ENCODE data around the gene PSMA5. TPM values are rescaled to one million over a fixed set of nuclear protein-coding genes. Genes with fewer than 3 reads are reported as not detected.
A peak's percentile ranks its signal among the peaks of the same experiment; 100 is the strongest.
"Not testable (repeated sequence)": the region's sequence is repeated elsewhere in the genome, so short reads cannot be mapped to it uniquely, and the experiment has no call there.

The PSMA5 gene
- total RNA-seq, 1 donor from 2014 or later, result 270 TPM

DNA sequence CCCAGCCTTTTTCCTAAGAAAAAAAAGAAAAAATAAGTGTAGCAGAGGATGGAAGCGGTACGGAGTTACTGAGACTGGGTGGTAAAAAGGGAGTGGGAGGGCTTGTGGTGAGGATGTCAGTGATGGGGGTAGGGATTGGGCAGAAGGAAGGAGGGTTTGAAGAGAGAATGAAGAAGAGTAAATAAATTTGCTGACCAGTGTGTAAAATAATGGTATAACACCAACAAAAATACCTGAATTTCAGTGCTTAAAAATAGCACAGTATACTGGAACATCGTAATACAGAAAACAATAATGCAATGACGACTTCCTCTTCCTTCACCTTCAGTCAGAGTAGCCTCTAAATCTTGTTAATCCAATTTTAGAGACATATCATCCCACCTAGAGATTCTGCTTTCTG is 21.3 kb upstream of the PSMA5 start:
- Mint-ChIP-seq H3K9me3 (peaks cover 3% of the 10 kb centered on the region), H3K4me1 (peaks cover 2% of the 10 kb centered on the region), H3K27me3 (peaks cover 39% of the 10 kb centered on the region), H3K36me3 (ENCODE audit: low read depth) (no peaks in the 10 kb centered on the region), H3K4me3 (no peak overlapping the region), H3K27ac (no peak overlapping the region)
- DNase-seq, result no peak
- intact Hi-C loops (cut with micrococcal nuclease), result no loop called here

DNA sequence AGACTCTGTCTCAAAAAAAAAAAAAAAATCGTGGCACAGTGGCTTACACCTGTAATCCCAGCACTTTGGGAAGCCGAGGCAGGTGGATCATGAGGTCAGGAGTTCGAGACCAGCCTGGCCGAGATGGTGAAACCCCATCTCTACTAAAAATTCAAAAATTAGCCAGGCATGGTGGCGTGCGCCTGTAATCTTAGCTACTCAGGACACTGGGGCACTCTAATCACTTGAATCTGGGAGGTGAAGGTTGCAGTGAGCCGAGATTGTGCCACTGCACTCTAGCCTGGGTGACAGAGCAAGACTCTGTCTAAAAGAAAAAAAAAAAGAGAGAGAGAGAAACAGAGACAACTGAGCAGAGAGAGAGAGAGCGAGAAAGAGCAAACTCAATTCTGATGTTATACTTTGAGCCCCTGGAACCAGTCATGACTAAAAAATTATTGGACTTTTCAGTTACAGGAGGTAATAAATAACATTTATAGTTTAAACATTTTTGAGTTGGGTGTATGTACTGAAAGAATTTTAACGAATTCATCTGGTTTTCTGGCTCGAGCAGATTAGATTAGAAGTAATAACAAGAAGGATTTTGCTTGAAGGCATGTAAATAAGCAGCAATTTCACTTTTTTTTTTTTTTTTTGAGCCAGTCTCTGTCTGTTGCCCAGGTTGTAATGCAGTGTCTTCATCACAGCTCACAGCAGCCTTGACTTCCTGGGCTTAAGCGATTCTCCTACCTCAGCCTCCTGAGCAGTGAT is 19.9 kb upstream of the PSMA5 start:
- DNase-seq, result not testable (repeated sequence)

DNA sequence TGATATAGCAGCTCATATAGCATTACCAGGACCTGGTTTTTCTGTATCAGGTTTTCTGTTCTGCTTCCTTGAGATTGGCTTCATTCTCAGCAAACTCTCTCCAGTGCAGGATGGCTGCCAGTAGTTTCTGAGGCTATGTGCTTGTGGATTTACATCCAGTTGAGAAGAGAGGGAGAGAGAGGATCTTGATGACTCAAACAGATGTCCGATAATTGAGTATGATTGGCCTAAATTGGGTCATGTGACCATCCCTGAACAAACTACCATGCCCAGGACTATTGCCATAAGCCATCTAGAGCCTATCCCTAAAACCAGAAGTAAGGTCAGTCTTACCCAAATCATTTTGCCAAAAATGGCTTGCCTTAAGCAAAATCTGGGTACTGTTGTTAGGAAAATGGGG is 18.1 kb upstream of the PSMA5 start:
- H3K36me3 Mint-ChIP-seq (ENCODE audit: low read depth), result no peaks in the 10 kb centered on the region
- peaks cover 21% of the 10 kb centered on the region for H3K27me3 Mint-ChIP-seq
- H3K27ac Mint-ChIP-seq, result no peak overlapping the region
- H3K4me1 Mint-ChIP-seq, result peaks cover 2% of the 10 kb centered on the region
- DNase-seq, result no peak
- no peaks in the 10 kb centered on the region for H3K9me3 Mint-ChIP-seq
- intact Hi-C loops (cut with micrococcal nuclease), result no loop called here
- no peak overlapping the region for H3K4me3 Mint-ChIP-seq

More for the DNA sequence above, 19.9 kb upstream of the PSMA5 start:
- peaks cover 35% of the 10 kb centered on the region for H3K27me3 Mint-ChIP-seq
- intact Hi-C loops (cut with micrococcal nuclease); H3K27ac Mint-ChIP-seq; H3K4me1 Mint-ChIP-seq; H3K9me3 Mint-ChIP-seq; H3K36me3 Mint-ChIP-seq (ENCODE audit: low read depth); H3K4me3 Mint-ChIP-seq: not testable (repeated sequence)

DNA sequence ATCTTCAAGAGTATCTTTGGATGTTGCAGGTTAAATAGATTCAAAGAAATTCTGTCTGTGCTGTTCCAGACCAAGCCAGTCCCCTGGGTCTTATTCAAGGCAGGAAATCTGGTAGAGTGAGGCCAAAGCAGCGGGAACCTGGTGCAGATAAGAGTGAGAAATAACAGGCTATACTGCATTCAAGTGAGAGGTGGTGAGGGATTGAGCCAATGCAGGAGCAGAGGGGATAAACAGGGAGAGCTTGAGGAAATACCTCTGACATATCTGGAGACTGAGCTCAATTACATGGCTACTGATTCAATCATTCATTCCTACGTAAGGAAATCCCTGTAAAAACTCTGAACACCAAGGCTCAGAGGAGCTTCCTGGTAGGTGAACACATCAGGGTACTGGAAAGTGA is 17.2 kb upstream of the PSMA5 start:
- H3K36me3 Mint-ChIP-seq (ENCODE audit: low read depth), result no peaks in the 10 kb centered on the region
- no peaks in the 10 kb centered on the region for H3K9me3 Mint-ChIP-seq
- H3K27ac Mint-ChIP-seq, result no peak overlapping the region
- no peak for DNase-seq
- peaks cover 20% of the 10 kb centered on the region for H3K27me3 Mint-ChIP-seq
- no peak overlapping the region for H3K4me3 Mint-ChIP-seq
- intact Hi-C loops (cut with micrococcal nuclease), result no loop called here
- H3K4me1 Mint-ChIP-seq, result peaks cover 2% of the 10 kb centered on the region

DNA sequence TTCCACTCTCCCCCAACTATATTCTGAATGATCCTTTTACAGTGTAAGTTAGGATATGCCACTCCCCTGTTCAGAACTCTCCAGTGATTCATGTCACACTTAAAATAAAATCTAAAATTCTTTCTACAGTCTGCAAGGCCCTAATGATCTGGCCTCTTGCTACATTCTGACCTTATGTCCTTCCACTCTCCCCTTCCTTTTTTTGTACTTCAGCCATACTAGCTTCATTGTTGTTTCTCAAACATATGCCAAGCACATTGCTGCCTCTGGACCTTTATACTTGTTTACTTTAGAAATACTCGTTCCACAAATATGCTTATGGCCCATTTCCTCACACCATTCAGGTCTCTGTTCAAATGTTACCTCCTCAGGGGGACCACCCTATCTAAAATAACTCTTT is 14.8 kb upstream of the PSMA5 start:
- intact Hi-C loops (cut with micrococcal nuclease), result no loop called here
- no peaks in the 10 kb centered on the region for H3K9me3 Mint-ChIP-seq
- DNase-seq, result no peak
- no peak overlapping the region for H3K4me3 Mint-ChIP-seq
- peaks cover 10% of the 10 kb centered on the region for H3K27me3 Mint-ChIP-seq
- H3K4me1 Mint-ChIP-seq, result no peaks in the 10 kb centered on the region
- no peak overlapping the region for H3K27ac Mint-ChIP-seq
- no peaks in the 10 kb centered on the region for H3K36me3 Mint-ChIP-seq (ENCODE audit: low read depth)

DNA sequence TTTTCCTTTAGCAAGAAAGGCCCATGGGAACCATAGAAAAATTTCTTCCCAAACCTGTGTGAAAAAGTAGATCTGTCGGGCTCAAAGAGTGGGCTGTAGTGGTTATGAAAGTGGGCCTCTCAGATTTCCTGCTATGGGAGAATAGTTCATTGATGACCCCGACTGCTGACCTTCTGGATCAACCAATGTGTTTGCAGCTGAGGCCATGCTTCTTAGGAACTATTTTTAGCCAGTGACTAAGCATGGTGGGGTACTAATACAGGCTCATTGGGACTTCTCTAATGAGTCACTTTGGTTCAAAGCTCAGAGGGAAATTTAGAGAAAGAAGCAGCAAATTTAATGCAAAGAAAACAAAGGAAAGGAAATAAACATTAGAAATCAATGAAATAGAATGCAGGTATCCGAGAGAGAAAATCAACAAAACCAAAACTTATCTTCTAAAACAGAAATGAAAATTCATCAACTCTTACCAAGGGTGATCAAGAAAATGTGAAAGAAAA is 12.6 kb upstream of the PSMA5 start:
- H3K36me3 Mint-ChIP-seq (ENCODE audit: low read depth), result no peaks in the 10 kb centered on the region

DNA sequence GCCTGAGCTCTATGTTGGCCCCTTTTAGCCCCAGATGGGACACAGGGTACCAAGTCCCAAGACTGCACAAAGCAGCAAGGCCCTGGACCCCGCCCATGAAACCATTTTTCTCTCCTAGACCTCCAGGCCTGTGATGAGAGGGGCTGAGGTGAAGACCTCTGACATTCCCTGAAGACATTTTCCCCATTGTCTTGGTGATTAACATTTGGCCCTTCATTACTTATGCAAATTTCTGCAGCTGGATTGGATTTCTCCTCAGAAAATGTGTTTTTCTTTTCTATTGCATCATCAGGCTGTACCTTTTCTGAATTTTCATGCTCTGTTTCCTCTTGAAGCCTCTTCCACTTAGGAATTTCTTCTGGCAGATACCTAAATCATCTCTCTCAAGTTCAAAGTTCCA is 8.2 kb upstream of the PSMA5 start:
- Mint-ChIP-seq H3K4me3 (no peak overlapping the region), H3K27ac (no peak overlapping the region), H3K9me3 (no peaks in the 10 kb centered on the region), H3K27me3 (peaks cover 2% of the 10 kb centered on the region), H3K4me1 (no peaks in the 10 kb centered on the region), H3K36me3 (ENCODE audit: low read depth) (no peaks in the 10 kb centered on the region)
- intact Hi-C loops (cut with micrococcal nuclease), result no loop called here
- no peak for DNase-seq

More for the DNA sequence above, 12.6 kb upstream of the PSMA5 start:
- H3K4me1 Mint-ChIP-seq, result no peaks in the 10 kb centered on the region
- H3K4me3 Mint-ChIP-seq, result no peak overlapping the region
- no peak for DNase-seq
- no peak overlapping the region for H3K27ac Mint-ChIP-seq
- H3K27me3 Mint-ChIP-seq, result peaks cover 2% of the 10 kb centered on the region
- intact Hi-C loops (cut with micrococcal nuclease), result no loop called here
- no peaks in the 10 kb centered on the region for H3K9me3 Mint-ChIP-seq

DNA sequence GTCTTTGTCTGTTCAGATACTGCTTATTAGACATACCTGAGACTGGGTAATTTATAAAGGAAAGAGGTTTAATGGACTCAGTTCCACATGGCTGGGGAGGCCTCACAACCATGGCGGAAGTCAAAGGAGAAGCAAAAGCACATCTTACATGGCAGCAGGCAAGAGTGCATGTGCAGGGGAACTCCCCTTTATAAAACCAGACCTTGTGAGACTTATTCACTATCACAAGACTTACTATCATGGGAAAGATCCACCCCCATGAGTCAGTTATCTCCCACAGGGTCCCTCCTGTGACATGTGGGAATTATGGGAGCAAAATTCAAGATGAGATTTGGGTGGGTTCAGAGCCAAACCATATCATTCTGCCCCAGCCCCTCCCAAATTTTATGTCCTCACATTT is 7.1 kb upstream of the PSMA5 start:
- Mint-ChIP-seq H3K4me3 (no peak overlapping the region), H3K4me1 (peaks cover 3% of the 10 kb centered on the region), H3K9me3 (no peaks in the 10 kb centered on the region), H3K27ac (no peak overlapping the region), H3K27me3 (peaks cover 3% of the 10 kb centered on the region), H3K36me3 (ENCODE audit: low read depth) (peaks cover 1% of the 10 kb centered on the region)
- DNase-seq, result no peak
- intact Hi-C loops (cut with micrococcal nuclease), result no loop called here

DNA sequence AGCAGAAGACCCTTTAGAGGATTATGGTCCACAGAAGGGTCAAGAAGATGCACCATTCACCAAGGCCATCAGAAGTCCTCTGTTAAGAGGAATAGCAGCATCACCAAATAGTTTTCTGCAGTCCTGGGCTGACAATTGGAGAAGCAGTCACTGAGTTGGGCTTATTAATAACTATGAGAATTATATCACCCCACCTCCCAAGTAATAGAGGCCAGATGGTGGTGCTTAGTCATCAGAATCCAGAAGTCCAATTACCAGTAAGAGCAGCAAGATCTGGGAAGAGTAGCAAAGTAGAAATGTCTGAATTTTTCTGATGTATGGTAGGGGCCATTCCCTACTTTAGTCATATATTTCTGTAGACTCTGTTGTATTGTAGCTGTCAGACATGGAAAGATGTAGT is 6.1 kb upstream of the PSMA5 start:
- no peaks in the 10 kb centered on the region for H3K9me3 Mint-ChIP-seq
- no peak for DNase-seq
- intact Hi-C loops (cut with micrococcal nuclease), result no loop called here
- peaks cover 1% of the 10 kb centered on the region for H3K36me3 Mint-ChIP-seq (ENCODE audit: low read depth)
- H3K27me3 Mint-ChIP-seq, result peaks cover 3% of the 10 kb centered on the region
- peaks cover 4% of the 10 kb centered on the region for H3K4me1 Mint-ChIP-seq
- no peak overlapping the region for H3K27ac Mint-ChIP-seq
- H3K4me3 Mint-ChIP-seq, result no peak overlapping the region

DNA sequence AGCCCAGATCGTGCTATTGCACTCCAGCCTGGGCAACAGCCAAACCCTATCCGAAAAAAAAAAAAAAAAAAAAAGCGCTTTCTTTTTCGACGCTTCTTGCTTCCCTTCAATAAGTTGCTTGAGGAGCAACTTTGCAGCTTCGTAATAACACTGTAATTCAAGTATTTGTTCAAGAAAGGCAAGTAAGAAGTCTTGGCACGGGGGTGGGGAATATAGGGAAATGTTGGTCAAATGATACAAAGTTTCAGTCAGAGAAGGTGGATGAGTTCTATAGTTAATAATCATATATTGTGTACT is 871 bp upstream of the PSMA5 start:
- DNase-seq, result no peak
- Mint-ChIP-seq H3K36me3 (ENCODE audit: low read depth) (peaks cover 26% of the 10 kb centered on the region), H3K27me3 (peaks cover 2% of the 10 kb centered on the region), H3K9me3 (no peaks in the 10 kb centered on the region), H3K4me3 (peak overlapping the region; percentile 94), H3K27ac (peak overlapping the region; percentile 97), H3K4me1 (peaks cover 24% of the 10 kb centered on the region)
- intact Hi-C loops (cut with micrococcal nuclease), result loop anchor here (5.0 kb wide), 4 partner anchors 120 to 910 kb away; partner anchors contain the start of genes AMPD2, GNAI3, GNAT2 and RBM15

DNA sequence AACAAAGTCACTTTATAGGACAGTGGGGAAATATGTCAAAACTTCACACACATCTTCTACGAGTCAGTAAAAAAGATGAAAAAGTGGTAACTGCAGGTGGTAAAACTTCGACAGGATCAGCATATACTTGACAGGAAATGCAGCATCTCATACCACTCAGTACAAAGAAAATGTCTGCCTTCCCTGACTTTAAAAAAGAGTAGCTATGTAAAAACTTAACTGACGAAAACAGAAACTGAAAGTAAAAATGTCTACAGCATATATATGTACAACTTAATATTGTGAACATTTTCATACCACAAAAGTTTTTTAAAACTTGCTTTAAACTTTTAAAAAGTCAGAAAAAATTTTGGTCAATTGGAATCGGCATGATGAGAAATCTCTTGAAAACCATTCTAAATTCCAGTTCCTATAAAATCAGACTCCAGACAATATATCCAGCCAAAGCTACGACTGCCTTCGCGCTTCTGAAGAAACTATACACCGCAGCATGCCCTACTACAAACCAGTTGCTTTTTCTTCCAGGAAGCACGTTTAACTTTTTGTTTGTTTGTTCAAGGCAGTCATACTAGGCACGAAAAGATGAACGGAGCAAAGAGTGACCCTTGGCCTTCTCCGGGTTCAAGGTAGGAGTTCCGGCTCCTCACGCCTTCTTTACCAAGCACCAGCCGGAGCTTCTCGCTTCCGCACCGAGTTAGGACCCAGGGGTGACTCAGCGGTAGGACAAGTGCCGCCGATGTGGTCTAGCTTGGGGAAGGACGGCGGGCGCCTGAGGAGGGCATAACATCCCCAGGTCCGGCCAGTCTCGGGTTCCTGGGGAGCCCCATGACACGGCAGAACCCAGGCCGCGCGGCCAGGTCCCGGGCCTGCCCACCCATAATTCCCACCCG is 612 bp downstream of the PSMA5 start:
- H3K9me3 Mint-ChIP-seq, result no peaks in the 10 kb centered on the region
- H3K27ac Mint-ChIP-seq, result peak overlapping the region; percentile 97
- H3K4me1 Mint-ChIP-seq, result peaks cover 27% of the 10 kb centered on the region
- H3K27me3 Mint-ChIP-seq, result peaks cover 2% of the 10 kb centered on the region
- H3K36me3 Mint-ChIP-seq (ENCODE audit: low read depth), result peaks cover 36% of the 10 kb centered on the region
- intact Hi-C loops (cut with micrococcal nuclease), result loop anchor here (1.0 to 5.0 kb wide), 8 partner anchors 58 to 912 kb away; partner anchors contain the start of genes AMPD2, ATXN7L2, GNAI3 and GNAT2
- H3K4me3 Mint-ChIP-seq, result peak overlapping the region; percentile 94
- DNase-seq, result peak; percentile 88

DNA sequence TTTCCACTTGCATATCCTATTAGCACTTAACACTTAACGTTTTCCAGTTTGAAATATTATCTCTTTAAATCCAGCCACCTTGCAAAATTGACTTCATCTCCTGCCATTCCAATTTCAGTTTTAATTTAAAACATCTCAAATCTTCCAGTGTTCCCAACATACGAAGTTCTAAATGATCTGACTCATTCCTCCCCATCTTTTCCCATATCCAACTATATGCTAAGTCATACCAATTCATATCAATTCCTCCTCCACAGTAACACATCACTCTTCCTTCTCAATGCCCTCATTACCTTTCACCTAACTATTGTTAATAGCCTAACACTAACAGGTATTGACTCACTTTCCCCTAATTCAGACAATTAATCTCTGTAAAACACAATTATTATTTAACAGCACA is 2.8 kb downstream of the PSMA5 start:
- Mint-ChIP-seq H3K27me3 (no peaks in the 10 kb centered on the region), H3K9me3 (no peaks in the 10 kb centered on the region), H3K4me3 (peak overlapping the region; percentile 94), H3K36me3 (ENCODE audit: low read depth) (peaks cover 46% of the 10 kb centered on the region), H3K4me1 (peaks cover 27% of the 10 kb centered on the region), H3K27ac (no peak overlapping the region)
- no peak for DNase-seq
- intact Hi-C loops (cut with micrococcal nuclease), result no loop called here

DNA sequence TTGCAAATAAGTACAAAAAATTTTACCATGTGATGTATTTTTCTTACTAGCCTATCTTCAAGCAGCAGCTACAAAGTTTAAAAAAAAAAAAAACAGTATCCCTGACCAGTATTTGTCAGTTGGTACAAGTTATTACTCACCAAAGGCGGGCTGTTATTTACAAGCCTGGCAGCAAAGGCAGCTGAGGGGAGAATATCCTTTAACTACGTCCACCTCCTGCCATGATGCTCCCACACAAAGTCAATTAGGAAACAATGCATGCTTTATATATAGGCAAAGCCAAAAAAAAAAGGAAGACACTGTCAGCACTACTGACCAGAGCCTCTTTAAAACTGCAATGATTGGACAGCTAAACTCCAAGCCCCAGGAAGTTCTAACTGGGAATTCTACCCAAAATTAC is 13.7 kb downstream of the PSMA5 start:
- no peak for DNase-seq
- Mint-ChIP-seq H3K27me3 (no peaks in the 10 kb centered on the region), H3K27ac (no peak overlapping the region), H3K4me1 (peaks cover 35% of the 10 kb centered on the region), H3K36me3 (ENCODE audit: low read depth) (peaks cover 76% of the 10 kb centered on the region), H3K4me3 (no peak overlapping the region), H3K9me3 (no peaks in the 10 kb centered on the region)
- intact Hi-C loops (cut with micrococcal nuclease), result no loop called here

DNA sequence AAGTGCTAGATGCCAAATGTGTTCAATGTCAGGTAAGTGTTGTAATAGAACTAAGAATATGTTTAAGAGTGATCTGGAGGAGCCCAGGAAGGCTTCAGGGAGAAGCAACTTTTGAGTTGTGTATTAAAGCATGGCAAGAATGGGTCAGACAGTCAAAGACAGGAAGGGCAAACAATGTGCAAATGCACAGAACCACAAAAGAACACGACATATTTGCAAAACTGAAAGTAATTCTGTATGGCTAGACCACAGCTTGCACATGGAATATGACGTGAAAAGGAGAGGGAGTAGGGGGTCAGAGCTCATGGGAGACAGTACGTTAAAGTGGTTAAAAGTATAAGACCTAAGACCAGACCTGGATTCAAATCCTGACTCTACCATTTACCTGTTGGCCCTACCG is 21.4 kb downstream of the PSMA5 start:
- Mint-ChIP-seq H3K27me3 (no peaks in the 10 kb centered on the region), H3K4me3 (peak overlapping the region; percentile 3), H3K36me3 (ENCODE audit: low read depth) (peaks cover 64% of the 10 kb centered on the region), H3K4me1 (peaks cover 20% of the 10 kb centered on the region), H3K27ac (peak overlapping the region; percentile 71), H3K9me3 (no peaks in the 10 kb centered on the region)
- peak; percentile 72 for DNase-seq
- intact Hi-C loops (cut with micrococcal nuclease), result loop anchor here (5.0 kb wide), 1 partner anchor 127 kb away; no protein-coding TSS in a partner anchor

All from activated CD4-positive, alpha-beta T cell treated with anti-CD3 and anti-CD28 coated beads, Interleukin-2, amount 10 ng/mL, durations not matched to agents 24 days and 14 days (primary cell).